ENCODE results near the gene SMYD2. TPM values are rescaled to one million over a fixed set of nuclear protein-coding genes. Genes with fewer than 3 reads are reported as not detected.
"Not testable (repeated sequence)": the region's sequence is repeated elsewhere in the genome, so short reads cannot be mapped to it uniquely, and the experiment has no call there.

The SMYD2 gene
- total and polyA plus RNA-seq, 8 donors: 8.2 to 68.7 (median 26.6) TPM

GRCh38 chr1:214272964-214273533, 7.9 kb upstream of the SMYD2 start:
- WGBS, 5 donors: 74 to 83% (median 75%) methylated on average over 2 of the region's 2 CpGs
- Histone ChIP-seq H3K9me3 (no peaks in the 10 kb centered on the region), H3K36me3 (no peaks in the 10 kb centered on the region), H3K4me3 (no peak overlapping the region), H3K27ac (no peak overlapping the region), H3K27me3 (peaks cover 0 to 39% (median 12%) of the 10 kb centered on the region in 3 donors), H3K4me1 (no peaks in the 10 kb centered on the region)
- DNase-seq: no peak
- no peak for TF ChIP-seq POLR2A (IDR thresholded peaks at IDR 0.05)
- TF ChIP-seq CTCF (IDR thresholded peaks at IDR 0.05): no peak
- no peak for TF ChIP-seq POLR2AphosphoS5 (IDR thresholded peaks at IDR 0.05)
- TF ChIP-seq EP300 (IDR thresholded peaks at IDR 0.05): no peak
- intact Hi-C loops (cut with DNase I; ENCODE audit: low total_unique reads): loop anchor here (10.0 kb wide), 1 partner anchor 312 kb away; no protein-coding TSS in a partner anchor

- not testable (repeated sequence) for H3K36me3 ChIP-seq, H3K27ac ChIP-seq, H3K9me3 ChIP-seq, DNase-seq, H3K4me3 ChIP-seq
- 90 to 100% (median 97%) methylated on average over 4 of the region's 4 CpGs for WGBS, 5 donors
- intact Hi-C loops (cut with DNase I; ENCODE audit: low total_unique reads): loop anchor here (10.0 kb wide), 1 partner anchor 309 kb away; no protein-coding TSS in a partner anchor
- H3K4me1 ChIP-seq: peaks cover 8 to 11% (median 10%) of the 10 kb centered on the region in 4 donors
- peaks cover 0 to 13% (median 3%) of the 10 kb centered on the region in 3 donors for H3K27me3 ChIP-seq
These were observed 5.3 kb upstream of the SMYD2 start for GRCh38 chr1:214275700-214276099.

GRCh38 chr1:214276786-214277185, 4.2 kb upstream of the SMYD2 start:
- H3K36me3 ChIP-seq: no peaks in the 10 kb centered on the region
- H3K9me3 ChIP-seq: no peaks in the 10 kb centered on the region
- peaks cover 0 to 4% (median 0%) of the 10 kb centered on the region in 3 donors for H3K27me3 ChIP-seq
- no peak for DNase-seq
- 32 to 58% (median 49%) methylated on average over 1 of the region's 1 CpG for WGBS, 5 donors
- H3K4me1 ChIP-seq: peaks cover 8 to 14% (median 13%) of the 10 kb centered on the region in 4 donors
- H3K4me3 ChIP-seq: no peak overlapping the region
- intact Hi-C loops (cut with DNase I; ENCODE audit: low total_unique reads): loop anchor here (10.0 kb wide), 1 partner anchor 308 kb away; no protein-coding TSS in a partner anchor
- no peak overlapping the region for H3K27ac ChIP-seq
- TF ChIP-seq CTCF (IDR thresholded peaks at IDR 0.05): no peak
- TF ChIP-seq POLR2AphosphoS5 (IDR thresholded peaks at IDR 0.05): no peak
- TF ChIP-seq EP300 (IDR thresholded peaks at IDR 0.05): no peak
- no peak for TF ChIP-seq POLR2A (IDR thresholded peaks at IDR 0.05)

- Histone ChIP-seq H3K27ac (no peak overlapping the region), H3K27me3 (no peaks in the 10 kb centered on the region), H3K9me3 (no peaks in the 10 kb centered on the region), H3K4me3 (no peak overlapping the region), H3K4me1 (peaks cover 8 to 26% (median 23%) of the 10 kb centered on the region in 4 donors), H3K36me3 (no peaks in the 10 kb centered on the region)
- 72 to 78% (median 76%) methylated on average over 11 of the region's 11 CpGs for WGBS, 5 donors
- DNase-seq: no peak
- intact Hi-C loops (cut with DNase I; ENCODE audit: low total_unique reads): loop anchor here (10.0 kb wide), 1 partner anchor 307 kb away; no protein-coding TSS in a partner anchor
- TF ChIP-seq POLR2A (IDR thresholded peaks at IDR 0.05) (no peak), EP300 (IDR thresholded peaks at IDR 0.05) (no peak)
These were observed 3.0 kb upstream of the SMYD2 start for GRCh38 chr1:214277704-214278635.

- Histone ChIP-seq H3K4me1 (peaks cover 8 to 36% (median 26%) of the 10 kb centered on the region in 4 donors), H3K36me3 (no peaks in the 10 kb centered on the region), H3K4me3 (peak overlapping the region; percentile 83 to 96 (median 88)), H3K27ac (peak overlapping the region; percentile 92 to 97 (median 92)), H3K27me3 (no peaks in the 10 kb centered on the region), H3K9me3 (no peaks in the 10 kb centered on the region)
- peak; percentile 56 to 77 for DNase-seq
- intact Hi-C loops (cut with DNase I; ENCODE audit: low total_unique reads): no loop called here
- TF ChIP-seq CTCF (IDR thresholded peaks at IDR 0.05): peak in 1 of 7 experiments; percentile 20
- peak in 1 of 3 donors; percentile 5 for TF ChIP-seq POLR2AphosphoS5 (IDR thresholded peaks at IDR 0.05)
- no peak for TF ChIP-seq EP300 (IDR thresholded peaks at IDR 0.05)
- no peak for TF ChIP-seq POLR2A (IDR thresholded peaks at IDR 0.05)
- 1 to 2% (median 1%) methylated on average over 15 to 42 of the region's 42 CpGs for WGBS, 5 donors
These were observed 456 bp upstream of the SMYD2 start for GRCh38 chr1:214280386-214281020.

All from stomach (tissue), 9 donors.